Cortex of kidney (tissue), 1 donor: ENCODE data around the gene NDUFAF8.

ENCODE experiments used
- DNase-seq: peaks from one replicate; lab custom pipeline; 2025; lab: John Stamatoyannopoulos, UW

Gene NDUFAF8

DNA sequence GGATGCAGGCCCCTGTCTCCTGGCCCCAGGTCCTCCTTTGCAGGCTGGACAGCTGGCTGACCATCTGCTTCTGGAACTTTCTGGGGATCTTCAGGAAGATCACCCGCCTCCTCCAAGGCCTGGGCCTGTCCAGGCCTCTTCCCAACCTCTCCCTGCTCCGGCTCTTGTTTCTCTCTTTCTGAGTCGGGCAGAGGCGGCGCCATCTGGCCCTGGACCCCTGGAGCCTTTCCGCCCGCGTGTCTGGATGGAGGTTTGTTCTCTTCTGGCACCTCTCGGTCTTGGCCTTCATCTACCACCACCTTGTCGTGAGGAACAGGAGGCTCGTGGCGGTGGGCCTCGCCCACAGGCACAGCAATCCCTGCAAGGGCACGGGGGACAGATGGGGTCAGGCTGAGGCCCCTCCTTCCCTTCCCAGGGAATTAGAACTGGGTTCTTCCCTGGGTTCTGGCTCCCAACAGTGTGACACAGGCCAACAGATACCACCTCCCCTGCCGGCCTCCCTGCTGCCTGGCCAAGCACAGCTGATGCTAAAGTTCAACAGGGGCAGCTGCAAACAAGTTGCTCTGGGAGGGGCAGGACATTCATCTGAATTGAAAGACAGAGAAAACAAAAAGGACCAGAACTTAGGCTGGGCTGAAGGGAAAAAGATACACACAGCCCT is 13.3 kb downstream of the NDUFAF8 start:
- DNase-seq, result no peak

DNA sequence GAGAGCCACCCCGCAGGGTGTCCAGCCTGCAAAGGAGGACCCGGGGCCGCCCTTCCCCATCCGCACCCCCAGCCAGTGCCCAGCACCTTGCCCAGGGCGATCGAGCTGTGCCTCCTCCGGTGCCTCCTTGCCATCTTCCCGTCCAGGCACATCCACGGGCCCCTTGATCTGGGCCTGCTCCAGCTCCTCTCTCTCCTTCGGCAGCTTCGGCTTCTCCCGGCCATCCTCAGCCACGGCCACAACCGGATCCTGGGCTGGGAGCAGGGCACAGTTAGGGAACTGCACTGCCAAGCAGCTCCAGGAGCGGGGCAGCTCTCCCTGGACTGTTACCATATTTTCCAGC is 13.8 kb downstream of the NDUFAF8 start:
- no peak for DNase-seq

DNA sequence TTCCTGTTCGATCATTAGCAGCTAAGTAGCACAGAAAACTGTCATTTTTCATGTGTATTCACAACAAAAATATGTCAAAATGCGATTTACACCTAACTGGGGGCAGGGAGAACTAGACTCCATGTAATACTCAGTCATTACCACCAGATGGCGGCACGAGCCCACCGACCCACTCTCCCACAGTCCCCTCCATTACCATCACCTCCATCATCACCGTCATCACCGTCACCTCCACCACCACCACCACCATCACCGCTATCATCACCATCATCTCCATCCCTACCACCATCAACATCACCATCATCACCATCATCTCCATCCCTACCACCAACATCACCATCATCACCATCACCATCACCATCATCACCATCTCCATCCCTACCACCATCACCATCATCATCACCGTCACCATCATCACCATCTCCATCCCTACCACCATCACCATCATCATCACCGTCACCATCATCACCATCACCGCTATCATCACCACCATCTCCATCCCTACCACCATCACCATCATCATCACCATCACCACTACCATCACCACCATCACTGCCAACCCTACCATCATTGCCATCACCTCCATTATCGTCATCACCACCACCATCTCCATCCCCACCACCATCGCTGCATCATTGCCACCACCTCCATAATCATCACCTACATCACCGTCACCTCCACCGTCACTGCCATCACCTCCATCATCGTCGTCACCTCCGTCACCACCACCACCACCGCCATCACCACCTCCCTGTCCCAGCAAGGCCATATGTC is 14.4 kb downstream of the NDUFAF8 start:
- DNase-seq, result no peak

- no peak for DNase-seq
These were observed 16.0 kb downstream of the NDUFAF8 start for GRCh38 chr17:81254955-81255717.

DNA sequence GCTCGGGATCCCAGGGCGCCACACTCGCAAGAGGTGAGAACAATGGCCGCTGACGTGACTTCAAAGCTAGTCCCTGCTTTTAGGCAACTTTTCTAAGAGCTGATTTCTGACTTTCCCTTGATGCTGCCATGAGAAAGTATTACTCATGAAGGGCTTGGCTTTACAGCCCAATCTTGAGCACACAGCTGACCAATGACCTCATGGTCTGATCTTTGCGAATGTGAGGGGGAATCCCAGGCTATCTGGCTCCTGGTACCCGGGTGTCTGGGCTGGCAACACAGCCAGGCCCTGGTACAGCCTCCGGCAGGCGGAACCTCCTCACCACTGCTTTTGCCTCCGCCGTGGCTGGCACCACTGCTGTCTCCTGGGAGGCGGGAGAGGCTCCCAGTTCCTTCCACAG is 17.5 kb downstream of the NDUFAF8 start:
- no peak for DNase-seq

DNA sequence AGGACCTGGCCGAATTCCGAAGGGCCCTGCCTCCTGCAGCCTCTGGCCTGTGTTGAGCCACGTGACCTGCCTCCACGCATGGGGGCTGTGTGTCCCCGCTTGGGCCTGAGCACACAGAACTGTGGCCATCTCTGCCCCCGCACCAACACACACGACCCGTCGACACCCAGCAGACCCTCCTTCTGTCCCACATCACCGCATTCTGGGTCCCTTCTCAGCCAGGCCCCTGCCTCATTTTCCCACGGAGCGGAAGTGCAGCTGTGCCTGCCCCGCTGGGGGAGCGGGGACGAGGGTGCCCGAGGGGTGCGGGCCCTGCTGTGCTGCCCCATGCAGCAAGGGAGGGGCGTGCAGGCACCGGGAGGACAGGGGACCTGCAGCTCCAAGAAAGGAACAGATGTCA is 18.4 kb downstream of the NDUFAF8 start:
- no peak for DNase-seq

DNA sequence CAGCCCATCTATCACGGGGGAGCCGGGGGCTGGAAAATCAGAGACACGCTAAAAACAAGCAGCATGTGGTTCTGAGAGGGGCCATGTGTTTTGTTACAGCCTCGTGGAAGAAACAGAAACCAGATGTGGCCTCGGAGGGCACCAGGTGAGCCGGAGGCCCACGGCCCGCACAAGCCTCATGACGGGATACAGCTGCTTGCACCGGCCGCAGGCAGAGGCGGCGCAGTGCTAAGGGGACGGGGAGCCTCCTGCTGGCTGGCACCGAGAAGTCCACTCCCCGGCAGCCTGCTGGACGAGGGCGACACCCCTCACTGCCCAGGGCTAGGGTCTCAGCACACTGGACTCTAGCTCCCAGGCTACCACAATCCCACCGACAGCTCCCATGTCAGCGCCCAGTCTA is 19.2 kb downstream of the NDUFAF8 start:
- DNase-seq, result no peak

GRCh38 chr17:81259058-81259605 is 20.0 kb downstream of the NDUFAF8 start:
- DNase-seq, result no peak

GRCh38 chr17:81260171-81260570 is 21.1 kb downstream of the NDUFAF8 start:
- no peak for DNase-seq

GRCh38 chr17:81260641-81261040 is 21.5 kb downstream of the NDUFAF8 start:
- no peak for DNase-seq

DNA sequence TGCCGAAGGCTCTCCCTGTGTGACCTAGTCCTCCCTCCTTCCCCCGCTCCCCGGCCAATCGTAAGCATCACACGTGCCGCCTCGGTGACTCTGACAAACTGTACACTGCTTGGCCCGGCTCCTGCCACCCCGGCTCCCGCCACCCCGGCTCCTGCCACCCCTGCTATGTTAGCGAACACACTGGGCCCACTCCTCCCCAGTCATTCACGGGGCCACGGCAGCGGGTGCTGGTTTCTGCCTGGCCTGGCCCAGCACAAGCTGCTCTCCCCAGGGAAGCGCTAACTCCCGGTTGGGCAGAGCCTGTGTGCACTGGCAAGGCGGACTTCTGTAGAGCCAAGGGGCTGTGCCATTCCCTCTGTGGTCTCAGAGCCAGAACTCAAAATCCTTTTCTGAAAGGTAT is 22.0 kb downstream of the NDUFAF8 start:
- no peak for DNase-seq

- no peak for DNase-seq
These were observed 22.6 kb downstream of the NDUFAF8 start for GRCh38 chr17:81261582-81262336.

DNA sequence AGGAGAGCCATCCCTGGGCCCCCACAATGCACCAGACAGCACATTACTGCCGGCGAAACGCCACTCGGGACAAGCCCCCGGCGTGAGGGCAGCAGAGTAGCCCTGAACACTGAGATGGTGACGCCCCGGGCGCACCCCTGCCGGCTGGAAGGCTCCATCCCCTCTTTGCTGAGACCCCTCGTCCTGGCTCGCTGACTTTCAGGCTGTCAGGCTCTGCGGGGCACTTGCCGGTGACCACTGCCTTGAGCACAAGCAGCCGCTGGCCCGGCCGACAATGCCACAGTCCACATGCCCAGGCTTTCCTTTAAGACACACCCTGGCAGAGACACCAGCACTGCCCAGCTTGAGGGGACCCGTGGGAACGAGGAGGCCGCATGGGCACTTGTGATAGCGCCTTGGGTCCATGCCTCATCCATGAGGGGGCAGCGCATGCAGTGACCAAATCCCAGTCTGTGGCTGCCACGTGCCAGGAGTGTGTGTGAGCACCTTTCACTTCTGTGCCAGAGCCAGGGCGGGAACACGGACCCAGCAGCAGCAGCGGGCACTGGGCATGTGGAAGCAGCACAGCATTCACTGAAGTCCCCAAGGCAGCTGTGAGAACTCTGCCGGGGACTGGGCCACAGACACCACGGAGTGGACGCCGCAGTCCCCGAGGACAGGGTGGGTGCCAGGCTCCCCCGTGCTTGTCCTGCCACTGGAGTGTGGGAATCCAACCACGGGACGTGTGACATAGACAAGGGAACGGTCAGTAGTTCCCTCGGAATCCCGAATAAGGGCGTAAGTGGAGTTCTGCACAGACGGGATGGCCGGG is 24.5 kb downstream of the NDUFAF8 start:
- DNase-seq, result no peak

DNA sequence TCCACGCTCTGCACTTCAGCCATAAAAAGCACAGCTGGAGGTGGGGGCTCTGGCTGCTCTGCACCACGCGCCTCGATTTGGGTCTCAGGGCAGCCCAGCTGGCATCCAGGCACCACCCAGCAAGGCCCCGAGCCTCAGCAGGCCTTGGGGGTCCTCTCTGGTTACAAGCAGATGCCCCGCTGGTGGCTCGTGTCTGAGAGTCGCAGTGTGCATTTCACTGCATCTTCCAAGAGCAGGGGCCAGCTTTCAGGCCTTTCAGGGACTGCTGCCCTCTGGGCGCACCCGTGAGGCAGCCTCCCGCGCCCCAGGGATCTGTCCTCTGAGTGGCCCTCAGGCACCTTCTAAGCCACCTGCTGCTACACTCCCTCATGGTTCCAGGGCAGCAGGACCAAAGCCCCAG is 25.5 kb downstream of the NDUFAF8 start:
- DNase-seq, result no peak

DNA sequence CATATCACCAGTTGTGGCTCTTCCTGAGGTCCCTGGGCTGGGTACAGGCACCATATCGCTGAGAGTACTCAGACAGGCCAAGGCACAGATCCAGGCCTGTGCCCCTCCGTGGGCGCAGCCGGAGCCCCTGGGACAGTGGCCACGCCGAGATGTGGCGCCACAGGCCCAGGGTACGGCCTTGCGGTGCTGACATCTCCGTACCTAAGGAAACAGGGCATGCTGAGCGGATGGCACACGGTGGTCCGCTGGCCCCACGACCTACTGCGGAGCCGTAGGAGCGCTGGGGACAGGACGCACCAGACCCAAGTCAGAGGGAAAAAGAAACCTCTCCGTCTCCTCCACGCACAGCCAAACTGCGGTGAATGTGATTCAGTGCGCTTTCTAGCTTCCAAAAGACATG is 26.5 kb downstream of the NDUFAF8 start:
- no peak for DNase-seq

DNA sequence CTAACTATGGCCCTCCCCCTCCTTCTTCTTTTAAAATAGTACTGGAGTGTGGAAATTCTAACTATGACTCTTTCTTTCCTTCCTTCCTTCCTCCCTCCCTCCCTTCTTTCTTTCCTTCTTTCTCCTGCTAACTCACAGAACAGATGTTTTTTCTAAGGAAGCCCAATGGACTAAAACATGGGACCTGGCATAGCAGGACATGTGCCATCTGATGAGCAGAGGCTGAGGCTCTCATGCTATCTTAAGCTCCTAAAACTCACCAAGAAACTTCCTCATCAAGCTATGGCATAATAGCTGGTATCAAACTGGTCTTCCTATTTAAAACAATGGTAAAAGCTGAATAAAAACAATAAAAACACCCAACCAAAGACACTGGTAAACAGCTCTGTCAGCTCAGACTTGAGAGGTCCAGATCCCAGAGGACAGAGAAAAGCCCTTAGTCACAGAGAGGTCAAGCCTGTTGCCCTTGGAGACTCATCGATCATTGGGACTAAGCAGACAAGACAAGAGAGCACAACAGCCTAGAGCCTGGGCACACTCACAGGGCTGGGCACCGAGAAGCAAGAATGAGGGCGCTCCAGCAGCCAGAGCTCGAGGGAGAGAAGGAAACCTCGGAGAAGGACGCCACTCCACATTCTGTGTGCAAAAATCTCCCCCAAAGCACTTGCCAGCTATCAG is 28.4 kb downstream of the NDUFAF8 start:
- DNase-seq, result no peak

DNA sequence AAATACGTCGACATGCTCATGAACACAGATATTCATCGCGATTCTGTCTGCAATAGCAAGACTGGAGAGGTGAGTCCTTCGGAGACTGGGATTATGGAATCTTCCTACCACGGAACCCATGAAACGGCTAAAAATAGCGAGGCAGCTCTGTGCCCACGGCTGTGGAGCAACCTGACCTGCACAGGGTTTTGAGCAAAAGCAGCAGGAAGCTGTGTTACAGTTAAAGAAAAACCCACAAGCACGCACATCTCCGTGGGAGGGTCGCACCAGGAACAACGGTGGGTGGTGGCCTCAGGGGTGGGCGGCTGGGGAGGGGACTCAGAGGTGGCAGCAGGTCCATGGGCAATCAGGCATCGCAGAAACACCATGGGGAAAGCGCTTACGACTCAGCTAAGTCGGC is 31.2 kb downstream of the NDUFAF8 start:
- DNase-seq, result no peak

DNA sequence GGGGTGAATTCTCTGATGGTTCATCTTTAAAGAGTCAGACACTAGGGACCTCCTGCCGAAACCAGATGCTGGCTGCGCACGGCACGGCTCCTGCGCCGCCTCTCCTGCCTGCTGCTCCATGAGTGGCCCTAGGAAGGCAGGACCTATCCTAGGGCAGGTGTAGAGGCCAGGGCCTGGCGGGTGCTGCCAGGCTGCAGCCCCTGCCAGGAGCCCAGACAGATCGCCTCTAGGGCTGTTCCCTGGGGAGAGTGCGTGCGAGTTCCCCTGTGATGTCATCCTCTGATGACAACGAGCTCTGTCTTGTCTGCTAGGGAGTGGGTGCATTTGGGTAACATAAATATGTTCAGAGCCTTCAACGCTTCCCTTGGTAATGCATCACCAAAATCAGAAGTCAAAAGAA is 32.1 kb downstream of the NDUFAF8 start:
- DNase-seq, result no peak

- no peak for DNase-seq
These were observed 33.5 kb downstream of the NDUFAF8 start for GRCh38 chr17:81272616-81273015.

DNA sequence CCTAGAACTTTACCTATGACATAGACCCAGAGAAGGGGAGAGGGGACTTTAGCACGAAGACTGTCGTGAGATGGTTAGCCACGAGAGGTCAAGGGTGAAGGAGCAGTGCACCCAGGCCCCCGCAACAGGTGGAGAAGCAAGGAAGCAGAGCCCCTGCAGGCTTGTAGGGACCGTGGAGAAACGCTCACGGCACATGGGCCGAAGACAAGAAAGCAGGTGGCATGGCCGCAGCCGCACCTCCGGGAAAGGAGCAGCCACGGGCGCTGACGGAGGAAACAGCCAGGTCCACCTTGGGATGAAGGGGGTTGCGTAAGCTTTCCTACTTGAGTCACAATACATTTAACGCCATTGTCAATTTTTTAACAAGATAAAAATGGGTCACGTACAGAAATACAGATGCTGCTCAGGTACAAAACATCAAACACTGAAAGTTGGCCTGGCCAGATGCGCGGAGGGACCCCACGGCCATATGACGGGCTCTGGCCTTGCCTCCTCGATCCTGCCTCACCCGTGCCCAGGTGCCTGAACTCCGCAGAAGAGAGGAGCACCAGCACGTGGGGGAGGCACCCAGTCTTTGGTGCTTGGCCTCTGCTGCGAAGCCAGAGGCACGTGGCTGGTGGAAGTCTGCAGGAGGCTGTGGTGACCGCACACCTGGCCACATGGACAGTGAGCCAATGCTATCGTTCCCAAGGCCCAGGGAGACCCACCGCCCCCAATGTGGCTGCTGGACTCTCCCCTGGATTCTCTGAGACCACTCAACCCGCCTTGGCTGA is 34.8 kb downstream of the NDUFAF8 start:
- no peak for DNase-seq
